ENCODE measurements around the gene PTPA. TPM values are rescaled to one million over a fixed set of nuclear protein-coding genes. Genes with fewer than 3 reads are reported as not detected.
"Not testable (repeated sequence)": the region's sequence is repeated elsewhere in the genome, so short reads cannot be mapped to it uniquely, and the experiment has no call there.

PTPA gene
- total and polyA plus RNA-seq, 7 donors: 54.1 to 110 (median 97.9) TPM

DNA sequence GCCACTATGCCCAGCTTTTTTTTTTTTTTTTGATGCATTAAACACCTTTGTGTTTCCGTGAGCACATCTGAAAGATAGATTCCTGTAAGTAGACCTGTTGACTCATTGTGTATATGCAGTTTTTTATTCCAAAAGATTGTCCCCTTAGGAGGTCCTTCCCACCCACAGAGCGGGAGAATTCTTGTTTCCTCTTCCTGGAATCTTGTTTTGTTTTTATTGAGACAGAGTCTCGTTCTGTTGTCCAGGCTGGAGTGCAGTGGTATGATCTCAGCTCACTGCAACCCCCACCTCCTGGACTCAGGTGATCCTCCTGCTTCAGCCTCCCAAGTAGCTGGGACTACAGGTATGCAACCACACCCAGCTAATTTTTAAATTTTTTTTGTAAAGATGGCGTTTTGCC, 7.6 kb downstream of the PTPA start:
- TF ChIP-seq, protein P1, sequence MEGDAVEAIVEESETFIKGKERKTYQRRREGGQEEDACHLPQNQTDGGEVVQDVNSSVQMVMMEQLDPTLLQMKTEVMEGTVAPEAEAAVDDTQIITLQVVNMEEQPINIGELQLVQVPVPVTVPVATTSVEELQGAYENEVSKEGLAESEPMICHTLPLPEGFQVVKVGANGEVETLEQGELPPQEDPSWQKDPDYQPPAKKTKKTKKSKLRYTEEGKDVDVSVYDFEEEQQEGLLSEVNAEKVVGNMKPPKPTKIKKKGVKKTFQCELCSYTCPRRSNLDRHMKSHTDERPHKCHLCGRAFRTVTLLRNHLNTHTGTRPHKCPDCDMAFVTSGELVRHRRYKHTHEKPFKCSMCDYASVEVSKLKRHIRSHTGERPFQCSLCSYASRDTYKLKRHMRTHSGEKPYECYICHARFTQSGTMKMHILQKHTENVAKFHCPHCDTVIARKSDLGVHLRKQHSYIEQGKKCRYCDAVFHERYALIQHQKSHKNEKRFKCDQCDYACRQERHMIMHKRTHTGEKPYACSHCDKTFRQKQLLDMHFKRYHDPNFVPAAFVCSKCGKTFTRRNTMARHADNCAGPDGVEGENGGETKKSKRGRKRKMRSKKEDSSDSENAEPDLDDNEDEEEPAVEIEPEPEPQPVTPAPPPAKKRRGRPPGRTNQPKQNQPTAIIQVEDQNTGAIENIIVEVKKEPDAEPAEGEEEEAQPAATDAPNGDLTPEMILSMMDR (IDR thresholded peaks at IDR 0.05): no peak
- no peaks in the 10 kb centered on the region for H3K9me3 ChIP-seq
- intact Hi-C loops (cut with DNase I): no loop called here
- no peak overlapping the region for H3K27ac ChIP-seq
- DNase-seq (no peak), ATAC-seq (no peak)
- H3K27me3 ChIP-seq (ENCODE audit: insufficient read depth in 3 of 3, low read length in 2 of 3): no peaks in the 10 kb centered on the region
- WGBS, 3 donors: 70 to 78% (median 76%) methylated on average over 4 of the region's 4 CpGs
- H3K36me3 ChIP-seq (ENCODE audit: insufficient read depth in 1 of 2, low read depth in 1 of 2): peaks cover 2 to 17% of the 10 kb centered on the region in 2 donors
- H3K4me1 ChIP-seq: peaks cover 35% of the 10 kb centered on the region
- no peak overlapping the region for H3K4me3 ChIP-seq

GRCh38 chr9:129121483-129121882, 10.3 kb downstream of the PTPA start:
- peak; percentile 81 to 90 (median 88) for ATAC-seq
- Histone ChIP-seq H3K36me3 (ENCODE audit: insufficient read depth in 1 of 2, low read depth in 1 of 2) (peaks cover 2 to 39% of the 10 kb centered on the region in 2 donors), H3K27me3 (ENCODE audit: insufficient read depth in 3 of 3, low read length in 2 of 3) (no peaks in the 10 kb centered on the region), H3K9me3 (no peaks in the 10 kb centered on the region), H3K4me3 (no peak overlapping the region), H3K4me1 (peaks cover 18% of the 10 kb centered on the region), H3K27ac (peak overlapping the region; percentile 72)
- intact Hi-C loops (cut with DNase I): no loop called here
- WGBS, 3 donors: 22 to 43% (median 23%) methylated on average over 3 of the region's 3 CpGs
- TF ChIP-seq, protein P1 (IDR thresholded peaks at IDR 0.05): no peak
- DNase-seq: peak; percentile 51 to 69

- no peak overlapping the region for H3K4me3 ChIP-seq
- peaks cover 0 to 43% of the 10 kb centered on the region in 2 donors for H3K36me3 ChIP-seq (ENCODE audit: insufficient read depth in 1 of 2, low read depth in 1 of 2)
- intact Hi-C loops (cut with DNase I): no loop called here
- H3K27ac ChIP-seq: peak overlapping the region; percentile 72
- no peaks in the 10 kb centered on the region for H3K27me3 ChIP-seq (ENCODE audit: insufficient read depth in 3 of 3, low read length in 2 of 3)
- TF ChIP-seq, protein P1 (IDR thresholded peaks at IDR 0.05): no peak
- WGBS, 3 donors: 82 to 100% (median 91%) methylated on average over 1 of the region's 1 CpG
- DNase-seq: no peak
- H3K4me1 ChIP-seq: peaks cover 18% of the 10 kb centered on the region
- no peaks in the 10 kb centered on the region for H3K9me3 ChIP-seq
- no peak for ATAC-seq
Observed at GRCh38 chr9:129122133-129122532, 10.9 kb downstream of the PTPA start.

DNA sequence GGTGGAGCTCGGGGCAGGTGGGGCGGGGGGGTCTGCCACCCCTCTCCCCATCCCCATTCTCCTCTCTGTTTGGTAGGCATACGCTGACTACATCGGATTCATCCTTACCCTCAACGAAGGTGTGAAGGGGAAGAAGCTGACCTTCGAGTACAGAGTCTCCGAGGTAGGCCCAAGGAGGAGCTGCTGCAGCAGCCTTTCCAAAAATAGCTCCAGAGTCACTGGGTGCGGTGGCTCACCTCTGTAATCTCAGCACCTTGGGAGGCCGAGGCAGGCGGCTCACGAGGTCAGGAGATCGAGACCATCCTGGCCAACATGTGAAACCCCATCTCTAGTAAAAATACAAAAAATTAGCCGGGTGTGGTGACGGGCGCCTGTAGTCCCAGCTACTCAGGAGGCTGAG, 11.8 kb downstream of the PTPA start:
- Histone ChIP-seq H3K4me1 (peaks cover 18% of the 10 kb centered on the region), H3K27ac (peak overlapping the region; percentile 72), H3K36me3 (ENCODE audit: insufficient read depth in 1 of 2, low read depth in 1 of 2) (peaks cover 0 to 51% of the 10 kb centered on the region in 2 donors)
- H3K4me3 ChIP-seq; H3K27me3 ChIP-seq (ENCODE audit: insufficient read depth in 3 of 3, low read length in 2 of 3); DNase-seq; intact Hi-C loops (cut with DNase I); H3K9me3 ChIP-seq: not testable (repeated sequence)
- ATAC-seq: peak in 3 of 4 donors; percentile 23 to 35 (median 30)
- WGBS, 3 donors: 75 to 85% (median 81%) methylated on average over 15 of the region's 15 CpGs

DNA sequence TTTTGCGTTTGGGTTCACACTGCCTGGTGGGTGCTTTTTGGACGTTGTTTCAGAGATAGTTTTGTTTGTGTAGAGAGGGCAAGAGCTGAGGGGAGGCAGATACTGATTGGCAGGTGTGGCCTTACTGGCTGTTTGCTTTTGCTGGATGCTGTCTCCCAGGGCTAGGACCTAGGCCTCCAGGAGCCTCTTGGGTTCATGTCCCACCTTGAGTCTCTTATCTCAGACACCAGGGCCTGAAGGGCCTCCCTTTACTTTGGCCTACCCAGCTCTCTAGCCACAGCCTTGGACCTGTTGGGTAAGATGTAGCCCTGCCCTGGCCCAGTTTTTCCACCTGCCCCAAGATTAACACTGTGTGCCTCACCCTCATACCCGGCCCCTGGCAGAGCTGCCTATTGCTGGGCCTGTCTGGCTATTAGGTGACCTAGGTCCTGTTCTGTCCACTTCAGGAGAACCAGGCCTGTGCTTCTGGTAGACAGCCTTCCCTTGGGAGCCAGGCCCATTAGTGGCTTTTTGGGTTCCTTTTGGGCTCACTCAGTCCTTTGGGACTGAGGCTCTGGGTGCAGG, 13.4 kb downstream of the PTPA start:
- H3K9me3 ChIP-seq: no peaks in the 10 kb centered on the region
- peaks cover 18% of the 10 kb centered on the region for H3K4me1 ChIP-seq
- H3K27ac ChIP-seq: peak overlapping the region; percentile 8
- intact Hi-C loops (cut with DNase I): no loop called here
- H3K4me3 ChIP-seq: no peak overlapping the region
- H3K36me3 ChIP-seq (ENCODE audit: insufficient read depth in 1 of 2, low read depth in 1 of 2): peaks cover 0 to 62% of the 10 kb centered on the region in 2 donors
- no peaks in the 10 kb centered on the region for H3K27me3 ChIP-seq (ENCODE audit: insufficient read depth in 3 of 3, low read length in 2 of 3)
- DNase-seq (no peak), ATAC-seq (no peak)
- WGBS, 3 donors: 73 to 87% (median 83%) methylated on average over 3 of the region's 3 CpGs
- TF ChIP-seq, protein P1 (IDR thresholded peaks at IDR 0.05): no peak

Measured in psoas muscle (tissue), 8 donors.